OCI-LY7 (cell line): ENCODE results near the gene MRPL34. TPM values are rescaled to one million over a fixed set of nuclear protein-coding genes. Genes with fewer than 3 reads are reported as not detected.

Experiments
- BruUV-seq: library from RNA; stranded (reverse); fragments of 400-500 nt; replicated peaks from 2 replicates; lab custom pipeline; 2021; lab: Mats Ljungman, UMichigan
- CTCF ChIA-PET: fragments of 300-600 bp; sonication (Branson Sonifier 250); formaldehyde crosslinking; loops from one replicate; lab custom pipeline; 2022; ENCODE audit warnings: antibody characterized with exemption; ENCODE audit not compliant: unreplicated experiment; lab: Charles Lee
- POLR2A ChIA-PET: fragments of 300-600 bp; sonication (Branson Sonifier 250); formaldehyde crosslinking; loops from one replicate; lab custom pipeline; 2022; ENCODE audit warnings: antibody characterized with exemption; lab: Charles Lee
- DNase-seq: peaks from one replicate; pipeline ENCODE4 v3.0.0-alpha.2; 2015; ENCODE audit warnings: low spot score
- H2AFZ ChIP-seq: fragments of 200-600 bp; sonication (generic), shearing (Covaris generic); 2 replicates; pipeline ENCODE4 v1.6.1; 2014; ENCODE audit warnings: mild to moderate bottlenecking, antibody characterized with exemption, low read length, moderate library complexity
- H3K27ac ChIP-seq: fragments of 200-600 bp; sonication (generic); 2 replicates; pipeline ENCODE4 v1.5.1; 2014; ENCODE audit warnings: mixed run types, low read depth, mild to moderate bottlenecking, moderate library complexity, low read length, inconsistent platforms; ENCODE audit not compliant: poor library complexity, severe bottlenecking
- H3K36me3 ChIP-seq: fragments of 200-600 bp; sonication (generic); 2 replicates; pipeline ENCODE4 v1.6.1; 2014; ENCODE audit warnings: mild to moderate bottlenecking, antibody characterized with exemption, low read length, moderate library complexity, mixed read lengths; ENCODE audit not compliant: insufficient read depth
- H3K4me1 ChIP-seq: fragments of 200-600 bp; sonication (generic); 2 replicates; pipeline ENCODE4 v1.5.1; 2014; ENCODE audit warnings: mild to moderate bottlenecking, low read length; ENCODE audit not compliant: insufficient read depth, poor library complexity, severe bottlenecking
- H3K4me2 ChIP-seq: fragments of 200-600 bp; sonication (generic); 2 replicates; pipeline ENCODE4 v1.6.1; 2014; ENCODE audit warnings: mild to moderate bottlenecking, low read length
- H3K4me3 ChIP-seq: fragments of 200-600 bp; sonication (generic); 2 replicates; pipeline ENCODE4 v1.5.1; 2014; ENCODE audit warnings: mild to moderate bottlenecking, low read depth, low read length; ENCODE audit not compliant: poor library complexity, severe bottlenecking
- H3K79me2 ChIP-seq: fragments of 200-600 bp; sonication (generic); 2 replicates; pipeline ENCODE4 v1.6.1; 2016; ENCODE audit warnings: low read depth, mild to moderate bottlenecking, low read length, moderate library complexity, mixed read lengths; ENCODE audit not compliant: insufficient read depth
- H3K9me2 ChIP-seq: fragments of 200-600 bp; sonication (generic); 2 replicates; pipeline ENCODE4 v1.6.1; 2016; ENCODE audit warnings: mild to moderate bottlenecking, low read length, mixed read lengths; ENCODE audit not compliant: insufficient read depth
- H3K9me3 ChIP-seq: fragments of 200-600 bp; sonication (generic); 2 replicates; pipeline ENCODE4 v1.6.1; 2014; ENCODE audit warnings: mild to moderate bottlenecking, mixed run types, low read length, mixed read lengths
- H4K20me1 ChIP-seq: fragments of 200-600 bp; sonication (generic); 2 replicates; pipeline ENCODE4 v1.6.1; 2014; ENCODE audit warnings: mild to moderate bottlenecking, antibody characterized with exemption, low read length, moderate library complexity, mixed read lengths; ENCODE audit not compliant: insufficient read depth
- EZH2phosphoT487 ChIP-seq: fragments of 200-600 bp; sonication (generic); IDR thresholded peaks from 2 replicates; pipeline ENCODE4 v1.6.1; 2018; ENCODE audit warnings: low read depth, borderline replicate concordance, mild to moderate bottlenecking, mixed run types, antibody characterized with exemption, low read length, moderate library complexity, mixed read lengths
- intact Hi-C: fragments of 100-400 bp; cut with micrococcal nuclease; formaldehyde crosslinking; loops from one replicate; pipeline ENCODE4 v1.10.0; 2022; ENCODE audit not compliant: unreplicated experiment
- total RNA-seq, 2 experiments: library from RNA; depleted of rRNA in 1 of 2; stranded (reverse); fragments of >200 nt in 1 of 2; shearing (Covaris generic) in 1 of 2; gene quantifications; 2 replicates each; pipeline ENCODE4 v1.2.3, GENCODE V29; 2014 to 2022
- TF ChIP-seq, protein P1 (sequence below): fragments of 200-600 bp; sonication (generic); conservative IDR thresholded peaks from 2 replicates; pipeline ENCODE4 v1.5.1; 2014; ENCODE audit warnings: mild to moderate bottlenecking, antibody characterized with exemption, low read length, moderate library complexity, mixed read lengths

Gene MRPL34
- total RNA-seq, 2 experiments from 2014 or later, result 173 to 174 TPM

DNA sequence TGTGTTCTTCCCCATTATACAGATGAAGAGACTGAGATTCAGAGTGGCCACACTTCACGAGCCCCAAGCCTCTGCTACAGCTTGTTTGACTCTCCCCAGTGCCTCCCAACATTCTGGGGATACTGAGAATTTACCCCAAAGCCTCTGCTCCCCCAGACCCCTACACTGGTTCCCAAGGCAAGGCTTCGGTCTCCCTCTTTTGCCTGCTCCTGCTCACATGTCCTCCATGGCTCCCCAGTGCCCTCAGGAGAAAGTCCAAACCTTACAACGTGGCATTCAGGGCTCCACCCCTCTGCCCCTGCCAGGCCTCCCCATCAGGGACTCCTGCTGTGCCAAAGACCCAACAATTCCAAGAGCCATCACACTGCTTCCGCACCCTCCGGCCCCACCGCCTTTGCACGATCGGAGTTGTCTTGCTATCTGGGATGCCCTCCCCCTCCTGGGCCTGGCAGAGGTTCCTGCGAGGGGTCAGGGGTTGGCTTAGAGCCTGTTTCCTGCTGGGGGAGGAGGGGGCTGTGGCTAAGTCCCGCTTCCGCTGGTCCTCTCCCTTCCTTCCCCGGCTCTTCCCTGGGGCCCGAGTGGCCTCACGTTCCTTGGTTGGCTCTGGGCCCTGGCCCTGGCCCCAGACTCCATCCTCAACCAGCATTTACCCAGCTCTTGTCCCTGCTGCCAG is 47.1 kb downstream of the MRPL34 start:
- CTCF ChIA-PET, result no interaction called here
- intact Hi-C loops, result no loop called here
- Histone ChIP-seq H3K79me2 (no peaks in the 10 kb centered on the region), H3K4me2 (no peak overlapping the region), H4K20me1 (no peaks in the 10 kb centered on the region), H3K27ac (no peak overlapping the region), H3K4me3 (no peak overlapping the region), H3K9me2 (no peaks in the 10 kb centered on the region), H3K9me3 (no peaks in the 10 kb centered on the region), H3K4me1 (peaks cover 16% of the 10 kb centered on the region), H2AFZ (no peak overlapping the region), H3K36me3 (no peaks in the 10 kb centered on the region)
- TF ChIP-seq, protein P1, sequence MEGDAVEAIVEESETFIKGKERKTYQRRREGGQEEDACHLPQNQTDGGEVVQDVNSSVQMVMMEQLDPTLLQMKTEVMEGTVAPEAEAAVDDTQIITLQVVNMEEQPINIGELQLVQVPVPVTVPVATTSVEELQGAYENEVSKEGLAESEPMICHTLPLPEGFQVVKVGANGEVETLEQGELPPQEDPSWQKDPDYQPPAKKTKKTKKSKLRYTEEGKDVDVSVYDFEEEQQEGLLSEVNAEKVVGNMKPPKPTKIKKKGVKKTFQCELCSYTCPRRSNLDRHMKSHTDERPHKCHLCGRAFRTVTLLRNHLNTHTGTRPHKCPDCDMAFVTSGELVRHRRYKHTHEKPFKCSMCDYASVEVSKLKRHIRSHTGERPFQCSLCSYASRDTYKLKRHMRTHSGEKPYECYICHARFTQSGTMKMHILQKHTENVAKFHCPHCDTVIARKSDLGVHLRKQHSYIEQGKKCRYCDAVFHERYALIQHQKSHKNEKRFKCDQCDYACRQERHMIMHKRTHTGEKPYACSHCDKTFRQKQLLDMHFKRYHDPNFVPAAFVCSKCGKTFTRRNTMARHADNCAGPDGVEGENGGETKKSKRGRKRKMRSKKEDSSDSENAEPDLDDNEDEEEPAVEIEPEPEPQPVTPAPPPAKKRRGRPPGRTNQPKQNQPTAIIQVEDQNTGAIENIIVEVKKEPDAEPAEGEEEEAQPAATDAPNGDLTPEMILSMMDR, result no peak
- TF ChIP-seq EZH2phosphoT487, result no peak
- DNase-seq, result no peak
- POLR2A ChIA-PET, result no interaction called here
- no TSS peak for BruUV-seq

DNA sequence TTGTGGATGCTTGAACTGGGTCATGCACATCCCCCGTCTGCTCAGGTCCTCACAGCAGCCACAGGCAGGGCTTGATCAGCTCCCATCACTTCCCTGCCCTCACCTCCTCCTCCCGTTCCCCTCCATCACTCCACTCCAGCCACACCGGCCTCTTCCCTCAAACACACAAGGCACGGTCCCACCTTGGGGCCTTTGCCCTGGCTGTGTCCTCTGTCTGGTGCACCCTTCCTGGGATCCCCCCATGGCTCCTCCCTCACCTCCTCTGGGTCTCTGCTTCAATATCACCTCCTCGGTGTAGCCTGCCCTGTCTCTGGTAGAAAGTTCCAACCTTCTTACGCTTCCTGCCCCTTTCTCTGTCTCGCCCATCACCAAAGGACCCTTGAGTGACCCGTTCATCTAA is 47.7 kb downstream of the MRPL34 start:
- no peaks in the 10 kb centered on the region for H3K9me2 ChIP-seq
- POLR2A ChIA-PET, result no interaction called here
- no peaks in the 10 kb centered on the region for H3K36me3 ChIP-seq
- no peaks in the 10 kb centered on the region for H3K79me2 ChIP-seq
- no TSS peak for BruUV-seq
- CTCF ChIA-PET, result no interaction called here
- H3K4me3 ChIP-seq, result no peak overlapping the region
- DNase-seq, result no peak
- H3K4me2 ChIP-seq, result no peak overlapping the region
- peaks cover 16% of the 10 kb centered on the region for H3K4me1 ChIP-seq
- TF ChIP-seq EZH2phosphoT487, result no peak
- TF ChIP-seq, protein P1, result no peak
- H3K27ac ChIP-seq, result no peak overlapping the region
- intact Hi-C loops, result no loop called here
- H2AFZ ChIP-seq, result no peak overlapping the region
- no peaks in the 10 kb centered on the region for H3K9me3 ChIP-seq
- no peaks in the 10 kb centered on the region for H4K20me1 ChIP-seq

Other genes with a start within 250 kb of the MRPL34 start
- 47.3 and 50.7 TPM in 2 replicates for gene HAUS8, start 230.4 kb upstream of the MRPL34 start, total RNA-seq (2014; rRNA removed; shearing (Covaris generic))
- gene HAUS8, start 230.4 kb upstream of the MRPL34 start, total RNA-seq (2022), result 74.1 and 107 TPM in 2 replicates
- gene MYO9B, start 230.1 kb upstream of the MRPL34 start, total RNA-seq (2014; rRNA removed; shearing (Covaris generic)), result 74.7 and 84.9 TPM in 2 replicates
- gene MYO9B, start 230.1 kb upstream of the MRPL34 start, total RNA-seq (2022), result 144 and 150 TPM in 2 replicates
- 31.2 TPM in 2 replicates for gene USE1, start 90.5 kb upstream of the MRPL34 start, total RNA-seq (2014; rRNA removed; shearing (Covaris generic))
- 25.4 and 28.6 TPM in 2 replicates for gene USE1, start 90.5 kb upstream of the MRPL34 start, total RNA-seq (2022)
- gene OCEL1, start 79.6 kb upstream of the MRPL34 start, total RNA-seq (2014; rRNA removed; shearing (Covaris generic)), result 5.9 and 10.2 TPM in 2 replicates
- gene OCEL1, start 79.6 kb upstream of the MRPL34 start, total RNA-seq (2022), result 29.5 and 38.8 TPM in 2 replicates
- gene NR2F6, start 60.0 kb upstream of the MRPL34 start, total RNA-seq (2014; rRNA removed; shearing (Covaris generic)), result 31.0 and 39.2 TPM in 2 replicates
- gene NR2F6, start 60.0 kb upstream of the MRPL34 start, total RNA-seq (2022), result 30.0 and 33.1 TPM in 2 replicates
- gene USHBP1, start 41.1 kb upstream of the MRPL34 start, total RNA-seq (2014; rRNA removed; shearing (Covaris generic)), result 2.4 and 3.1 TPM in 2 replicates
- gene USHBP1, start 41.1 kb upstream of the MRPL34 start, total RNA-seq (2022), result 6.5 and 7.6 TPM in 2 replicates
- 79.0 and 79.7 TPM in 2 replicates for gene BABAM1, start 38.4 kb upstream of the MRPL34 start, total RNA-seq (2014; rRNA removed; shearing (Covaris generic))
- gene BABAM1, start 38.4 kb upstream of the MRPL34 start, total RNA-seq (2022), result 107 and 118 TPM in 2 replicates
- gene ANKLE1, start 24.0 kb upstream of the MRPL34 start, total RNA-seq (2014; rRNA removed; shearing (Covaris generic)), result 35.2 and 45.1 TPM in 2 replicates
- gene ANKLE1, start 24.0 kb upstream of the MRPL34 start, total RNA-seq (2022), result 53.7 and 59.4 TPM in 2 replicates
- 11.6 TPM in 2 replicates for gene ABHD8, start 2.4 kb upstream of the MRPL34 start, total RNA-seq (2014; rRNA removed; shearing (Covaris generic))
- 17.3 and 18.9 TPM in 2 replicates for gene ABHD8, start 2.4 kb upstream of the MRPL34 start, total RNA-seq (2022)
- gene DDA1, start 3.7 kb downstream of the MRPL34 start, total RNA-seq (2014; rRNA removed; shearing (Covaris generic)), result 36.6 and 39.2 TPM in 2 replicates
- 48.8 and 57.9 TPM in 2 replicates for gene DDA1, start 3.7 kb downstream of the MRPL34 start, total RNA-seq (2022)
- gene ANO8, start 29.0 kb downstream of the MRPL34 start, total RNA-seq (2014; rRNA removed; shearing (Covaris generic)), result 4.3 and 5.9 TPM in 2 replicates
- gene ANO8, start 29.0 kb downstream of the MRPL34 start, total RNA-seq (2022), result 12.8 and 13.5 TPM in 2 replicates
- gene GTPBP3, start 31.7 kb downstream of the MRPL34 start, total RNA-seq (2014; rRNA removed; shearing (Covaris generic)), result 83.2 and 103 TPM in 2 replicates
- 104 and 113 TPM in 2 replicates for gene GTPBP3, start 31.7 kb downstream of the MRPL34 start, total RNA-seq (2022)
- gene PLVAP, start 71.5 kb downstream of the MRPL34 start, total RNA-seq (2014; rRNA removed; shearing (Covaris generic)), result 0.16 and 0.28 TPM in 2 replicates
- 0.31 and 1.5 TPM in 2 replicates for gene PLVAP, start 71.5 kb downstream of the MRPL34 start, total RNA-seq (2022)
- 2.4 and 2.9 TPM in 2 replicates for gene CCDC194, start 88.3 kb downstream of the MRPL34 start, total RNA-seq (2014; rRNA removed; shearing (Covaris generic))
- gene CCDC194, start 88.3 kb downstream of the MRPL34 start, total RNA-seq (2022), result 8.5 and 8.8 TPM in 2 replicates
- gene BST2, start 99.8 kb downstream of the MRPL34 start, total RNA-seq (2014; rRNA removed; shearing (Covaris generic)), result 101 and 134 TPM in 2 replicates
- gene BST2, start 99.8 kb downstream of the MRPL34 start, total RNA-seq (2022), result 114 and 146 TPM in 2 replicates
- 47.4 and 57.3 TPM in 2 replicates for gene MVB12A, start 114.2 kb downstream of the MRPL34 start, total RNA-seq (2014; rRNA removed; shearing (Covaris generic))
- gene MVB12A, start 114.2 kb downstream of the MRPL34 start, total RNA-seq (2022), result 55.5 and 65.1 TPM in 2 replicates
- gene TMEM221, start 142.8 kb downstream of the MRPL34 start, total RNA-seq (2014; rRNA removed; shearing (Covaris generic)), result not detected in 2 replicates
- gene TMEM221, start 142.8 kb downstream of the MRPL34 start, total RNA-seq (2022), result not detected in 2 replicates
- gene NXNL1, start 155.1 kb downstream of the MRPL34 start, total RNA-seq (2014; rRNA removed; shearing (Covaris generic)), result not detected in 2 replicates
- gene NXNL1, start 155.1 kb downstream of the MRPL34 start, total RNA-seq (2022), result not detected in 2 replicates
- 2.5 and 3.3 TPM in 2 replicates for gene SLC27A1, start 164.7 kb downstream of the MRPL34 start, total RNA-seq (2014; rRNA removed; shearing (Covaris generic))
- 2.7 and 3.2 TPM in 2 replicates for gene SLC27A1, start 164.7 kb downstream of the MRPL34 start, total RNA-seq (2022)
- gene PGLS, start 205.8 kb downstream of the MRPL34 start, total RNA-seq (2014; rRNA removed; shearing (Covaris generic)), result 86.5 and 107 TPM in 2 replicates
- 146 and 158 TPM in 2 replicates for gene PGLS, start 205.8 kb downstream of the MRPL34 start, total RNA-seq (2022)
- 43.0 and 49.6 TPM in 2 replicates for gene COLGALT1, start 249.8 kb downstream of the MRPL34 start, total RNA-seq (2014; rRNA removed; shearing (Covaris generic))
- 57.2 and 68.6 TPM in 2 replicates for gene COLGALT1, start 249.8 kb downstream of the MRPL34 start, total RNA-seq (2022)